H1 (cell line): ENCODE data around the gene DAP. TPM values are rescaled to one million over a fixed set of nuclear protein-coding genes. Genes with fewer than 3 reads are reported as not detected.

Experiments
- ASH2L ChIP-seq: fragments of 200-600, 300-600 bp; sonication (generic); IDR thresholded peaks from one replicate; pipeline ENCODE4 v1.7.1; 2017; ENCODE audit warnings: low read length
- ATF2 ChIP-seq: IDR thresholded peaks from 2 replicates; pipeline ENCODE4 v1.6.1; 2012; ENCODE audit warnings: low read length, inconsistent platforms
- CHD7 ChIP-seq: fragments of 300-600 bp; sonication (generic); IDR thresholded peaks from 2 replicates; pipeline ENCODE4 v1.7.1; 2012; ENCODE audit warnings: low read length, moderate library complexity, mild to moderate bottlenecking, inconsistent platforms; ENCODE audit not compliant: insufficient replicate concordance
- HDAC2 ChIP-seq, 2 experiments: fragments of 300-600 bp in 1 of 2; sonication (generic) in 1 of 2; IDR thresholded peaks; 2 replicates each; pipeline ENCODE4 v1.6.1; 2011 to 2012; ENCODE audit warnings: low read depth in 2 of 2, low read length in 2 of 2, mild to moderate bottlenecking in 2 of 2, moderate library complexity in 2 of 2, borderline replicate concordance in 1 of 2, inconsistent platforms in 1 of 2
- NANOG ChIP-seq: IDR thresholded peaks from 2 replicates; pipeline ENCODE4 v1.6.1; 2011; ENCODE audit warnings: low read length, low read depth, mild to moderate bottlenecking, inconsistent platforms; ENCODE audit not compliant: insufficient read depth, poor library complexity, severe bottlenecking
- PHF8 ChIP-seq: fragments of 200-600 bp; sonication (generic); conservative IDR thresholded peaks from 2 replicates; pipeline ENCODE4 v1.7.1; 2012; ENCODE audit warnings: low read depth, mild to moderate bottlenecking, inconsistent platforms, low read length, moderate library complexity
- TBP ChIP-seq: IDR thresholded peaks from 2 replicates; pipeline ENCODE4 v1.6.1; 2011; ENCODE audit warnings: low read depth, low read length, improper control_type of control experiment
- USF2 ChIP-seq: IDR thresholded peaks from 2 replicates; pipeline ENCODE4 v1.6.1; 2011; ENCODE audit warnings: low read length, improper control_type of control experiment
- polyA plus RNA-seq, 7 experiments: library from polyadenylated mRNA; depleted of rRNA in 3 of 7; stranded (reverse) in 5 of 7; unstranded in 2 of 7; fragments of >200 nt in 5 of 7; fragments of 200-250 nt in 2 of 7; gene quantifications; 1 replicate in 5 of 7; 2 replicates in 1 of 7; 4 replicates in 1 of 7; pipeline versions ENCODE4 v1.2.1 to v1.2.3, GENCODE V29; 2011 to 2013; ENCODE audit warnings: missing spikeins in 2 of 7, mixed read lengths in 2 of 7
- total RNA-seq: library from RNA; stranded (reverse); fragmentation: NEBNext Ultra II Directional; extraction: Animal tissue kit (Norgen Biotek cat#: 25700); gene quantifications from 2 replicates; pipeline ENCODE4 v1.2.1, GENCODE V29; 2021

DAP gene
- total and polyA plus RNA-seq, 2 of the 8 experiments (the other 6 are each of a cell fraction or from before 2014, with no cell fraction given) = 26.2 to 44.4 TPM

- TF ChIP-seq CHD7 = no peak
- TF ChIP-seq HDAC2 (IDR thresholded peaks at IDR 0.05; ENCODE audit: borderline replicate concordance in 1 of 2, low read depth in 2 of 2, low read length in 2 of 2) = no peak
- TF ChIP-seq ASH2L = no peak
- TF ChIP-seq USF2 = no peak
- TF ChIP-seq TBP = no peak
- no peak for TF ChIP-seq PHF8
- no peak for TF ChIP-seq NANOG
- no peak for TF ChIP-seq ATF2
These were observed 125.1 kb downstream of the DAP start (continued) for GRCh38 chr5:10635867-10636350.
